ENCODE measurements around the gene COQ10A.
"Not testable (repeated sequence)": the region's sequence is repeated elsewhere in the genome, so short reads cannot be mapped to it uniquely, and the experiment has no call there.

COQ10A gene

DNA sequence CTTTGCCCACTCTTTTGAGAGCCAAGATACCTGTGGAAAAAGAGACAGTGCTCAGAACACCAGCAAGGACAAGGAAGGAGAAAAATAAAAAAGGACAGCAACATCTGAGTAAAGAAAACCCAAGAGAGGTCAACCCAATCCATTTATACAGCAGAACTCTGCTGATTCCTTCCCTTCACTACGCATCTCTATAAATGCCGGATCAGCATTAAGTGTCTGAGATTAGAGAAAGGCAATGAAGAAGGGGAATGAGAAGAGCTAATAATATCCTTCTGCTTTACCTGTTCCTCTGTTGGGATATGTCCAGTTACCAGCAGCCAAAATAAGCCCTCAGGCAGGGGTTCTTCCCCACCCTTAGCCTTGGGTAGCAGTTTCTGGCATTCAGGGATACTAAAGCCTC is 15.8 kb downstream of the COQ10A start:
- DNase-seq, result no peak

GRCh38 chr12:56284263-56284662 is 17.5 kb downstream of the COQ10A start:
- DNase-seq, result not testable (repeated sequence)

GRCh38 chr12:56286044-56286830 is 19.5 kb downstream of the COQ10A start:
- DNase-seq, result no peak

- DNase-seq, result no peak
These were observed 22.1 kb downstream of the COQ10A start for GRCh38 chr12:56288705-56289387.

DNA sequence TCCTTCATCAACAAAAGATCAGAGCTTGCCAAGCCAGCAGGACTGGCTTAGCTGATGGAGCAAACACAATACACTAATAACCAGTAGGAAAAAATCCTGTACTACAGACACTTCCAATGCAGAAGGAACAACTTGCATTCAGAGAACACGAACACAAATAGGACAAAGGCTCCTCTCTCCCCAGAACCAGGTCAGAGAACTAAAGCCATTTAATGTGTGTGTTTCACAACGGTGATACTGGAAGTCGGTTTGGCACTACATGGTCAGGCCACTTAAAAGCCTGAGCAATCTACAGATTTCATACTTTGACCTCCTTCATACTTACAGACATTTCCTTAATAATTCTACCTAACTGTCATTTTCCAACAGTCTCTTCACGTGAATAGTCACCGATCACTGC is 27.1 kb downstream of the COQ10A start:
- DNase-seq, result no peak

DNA sequence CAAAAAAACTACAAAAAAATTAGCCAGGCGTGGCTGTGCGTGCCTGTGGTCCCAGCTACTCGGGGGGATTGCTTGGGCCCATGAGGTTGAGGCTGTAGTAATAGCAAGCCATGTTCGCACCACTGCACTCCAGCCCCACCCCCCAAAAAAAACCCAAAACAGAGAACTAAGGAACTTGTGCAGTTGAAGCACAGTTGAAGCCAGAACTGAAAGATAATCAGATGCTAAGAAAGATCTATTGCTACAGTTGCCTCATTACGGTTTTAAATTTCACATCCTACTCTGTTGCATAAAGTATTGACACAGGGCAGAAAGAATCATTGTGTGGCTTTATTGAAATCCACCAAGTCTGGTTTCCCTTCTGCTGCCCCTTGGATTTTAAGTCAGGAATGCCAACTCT is 29.6 kb downstream of the COQ10A start:
- DNase-seq, result no peak

DNA sequence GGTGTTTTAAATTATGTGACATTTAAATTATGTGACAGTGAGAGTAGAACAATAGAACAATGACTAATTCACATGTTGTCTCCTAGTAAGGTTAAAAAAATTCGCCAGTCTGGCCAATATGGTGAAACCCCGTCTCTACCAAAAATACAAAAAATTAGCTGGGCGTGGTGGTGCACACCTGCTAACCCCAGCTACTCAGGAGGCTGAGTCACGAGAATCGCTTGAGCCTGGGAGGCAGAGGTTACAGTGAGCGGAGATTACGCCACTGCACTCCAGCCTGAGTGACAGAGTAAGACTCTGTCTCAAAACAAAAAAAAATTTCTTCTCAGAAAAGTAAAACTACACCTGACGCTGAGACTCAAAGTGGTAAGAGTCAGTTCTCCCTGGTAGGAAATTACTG is 30.7 kb downstream of the COQ10A start:
- no peak for DNase-seq

GRCh38 chr12:56298828-56299227 is 32.1 kb downstream of the COQ10A start:
- no peak for DNase-seq

DNA sequence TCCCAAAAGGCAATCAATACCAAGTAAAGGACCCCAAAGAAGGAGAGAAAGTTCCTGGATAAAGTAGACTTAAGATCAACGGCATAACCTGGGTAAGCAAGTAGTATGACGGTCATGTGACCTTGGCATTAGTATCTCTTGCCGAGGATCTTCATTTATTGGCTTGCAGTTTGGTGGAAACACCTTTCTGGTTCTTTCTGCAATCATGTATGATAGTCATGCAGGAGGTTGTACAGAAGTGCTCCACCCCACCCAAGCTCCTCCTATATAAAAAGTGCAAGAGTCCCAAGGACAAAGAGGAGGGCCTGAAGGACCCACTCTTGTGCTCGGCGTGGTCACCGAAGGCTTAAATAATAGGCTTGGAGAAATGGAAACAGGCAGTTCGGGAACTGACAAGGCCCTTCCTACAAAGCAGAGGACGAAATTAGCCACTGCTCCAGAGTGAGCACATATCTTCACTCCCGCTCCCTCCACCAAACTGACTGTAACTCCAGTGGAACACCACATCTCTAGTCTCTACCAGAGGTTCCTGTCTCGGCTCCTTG is 32.6 kb downstream of the COQ10A start:
- no peak for DNase-seq

DNA sequence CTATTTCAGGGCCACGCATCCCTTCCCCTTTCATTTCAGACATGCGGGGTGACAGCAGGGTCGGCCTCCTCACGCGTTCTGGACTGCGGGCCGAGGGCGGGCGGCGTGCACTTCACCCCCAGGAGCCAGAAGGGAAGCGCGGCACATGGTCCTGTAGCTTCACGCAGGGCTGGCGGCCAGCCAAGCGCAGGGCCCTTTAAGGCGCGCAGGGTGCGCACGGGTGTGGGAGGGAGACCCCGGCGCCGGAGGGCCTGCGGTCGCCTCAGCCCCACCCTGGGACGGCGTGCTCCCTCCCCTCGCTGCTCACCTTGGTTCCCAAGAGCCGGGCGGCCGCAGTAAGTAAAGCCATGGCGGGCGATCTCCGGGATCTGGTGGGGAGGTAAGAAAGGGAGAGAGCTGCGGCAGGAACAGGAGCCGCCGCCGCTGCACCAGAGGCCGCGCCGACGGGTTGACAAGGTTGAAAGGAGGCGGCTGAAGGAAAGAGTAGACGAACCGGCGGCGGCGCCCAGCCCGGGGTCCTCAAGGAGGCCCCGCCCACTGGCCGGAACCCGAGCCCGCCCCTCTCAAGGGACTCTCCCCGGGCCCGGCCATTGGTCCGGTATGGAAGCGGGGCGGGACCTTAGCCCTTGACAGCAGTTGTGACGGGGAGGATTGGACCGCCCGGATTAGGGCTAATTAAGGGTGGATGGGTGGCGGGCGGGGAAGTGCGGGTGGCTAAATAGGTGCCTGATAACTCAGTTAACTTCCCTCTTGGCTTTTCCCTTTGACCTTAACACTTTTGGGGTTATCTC is 33.3 kb downstream of the COQ10A start, which contains the start of gene CS:
CS (minus strand) TSS at position 478 of the 791 bp plus-strand sequence; CDS start at position 349, 129 bp downstream.
- peak; percentile 80 for DNase-seq

DNA sequence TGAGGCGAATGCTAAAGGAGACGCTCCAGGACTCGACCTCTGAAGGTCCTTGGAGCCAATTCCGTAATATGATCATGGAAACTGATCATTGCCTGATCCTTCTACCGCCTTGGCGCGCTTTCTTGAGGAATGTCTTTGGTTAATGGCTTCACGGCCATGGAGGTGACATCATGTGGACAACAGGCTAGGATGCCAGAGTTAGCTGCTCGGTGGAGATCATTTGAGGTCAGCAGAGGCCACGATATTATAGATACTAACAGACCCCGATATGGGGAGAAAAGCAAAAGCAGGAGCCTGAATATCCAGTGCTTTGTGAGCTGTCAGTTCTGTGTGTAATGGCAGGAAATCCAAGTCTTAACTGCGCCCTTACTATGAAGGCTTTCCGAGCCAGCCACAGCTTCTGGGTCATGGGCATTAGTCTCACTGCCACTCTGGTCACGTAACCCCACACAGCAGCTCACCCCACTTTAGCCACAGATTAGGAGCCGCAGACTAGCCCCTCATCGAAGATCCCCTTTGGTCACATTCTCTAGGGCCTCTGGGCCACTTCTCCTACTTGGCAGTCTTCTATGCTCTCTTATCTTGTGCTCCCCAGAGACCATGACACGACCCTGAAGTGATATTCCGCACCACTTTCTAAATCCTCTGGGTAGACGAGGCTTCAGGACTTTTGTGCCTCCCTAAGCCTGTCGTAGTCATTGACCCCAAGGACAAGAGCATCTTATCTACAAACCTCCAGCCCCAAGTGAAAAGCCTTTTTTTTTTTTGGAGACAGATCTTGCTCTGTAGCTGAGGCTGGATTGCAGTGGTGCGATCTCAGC is 34.1 kb downstream of the COQ10A start:
- no peak for DNase-seq

DNA sequence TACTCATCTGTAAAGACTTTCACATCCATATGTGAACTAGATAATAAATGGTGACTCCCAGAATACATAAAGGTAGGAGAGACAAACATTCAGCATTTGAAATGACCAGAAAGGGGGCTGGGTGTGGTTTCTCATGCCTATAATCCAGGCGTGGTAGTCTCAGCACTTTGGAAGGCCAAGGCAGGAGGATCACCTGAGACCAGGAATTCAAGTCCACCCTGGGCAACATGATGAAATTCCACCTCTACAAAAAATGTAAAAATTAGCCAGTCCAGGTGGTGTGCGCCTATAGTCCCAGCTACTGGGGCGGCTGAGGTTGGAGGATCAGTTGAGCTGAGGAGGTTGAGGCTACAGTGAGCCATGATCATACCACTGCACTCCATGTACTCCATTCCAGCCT is 37.5 kb downstream of the COQ10A start:
- DNase-seq, result no peak

GRCh38 chr12:56304872-56305590 is 38.3 kb downstream of the COQ10A start:
- DNase-seq, result no peak

DNA sequence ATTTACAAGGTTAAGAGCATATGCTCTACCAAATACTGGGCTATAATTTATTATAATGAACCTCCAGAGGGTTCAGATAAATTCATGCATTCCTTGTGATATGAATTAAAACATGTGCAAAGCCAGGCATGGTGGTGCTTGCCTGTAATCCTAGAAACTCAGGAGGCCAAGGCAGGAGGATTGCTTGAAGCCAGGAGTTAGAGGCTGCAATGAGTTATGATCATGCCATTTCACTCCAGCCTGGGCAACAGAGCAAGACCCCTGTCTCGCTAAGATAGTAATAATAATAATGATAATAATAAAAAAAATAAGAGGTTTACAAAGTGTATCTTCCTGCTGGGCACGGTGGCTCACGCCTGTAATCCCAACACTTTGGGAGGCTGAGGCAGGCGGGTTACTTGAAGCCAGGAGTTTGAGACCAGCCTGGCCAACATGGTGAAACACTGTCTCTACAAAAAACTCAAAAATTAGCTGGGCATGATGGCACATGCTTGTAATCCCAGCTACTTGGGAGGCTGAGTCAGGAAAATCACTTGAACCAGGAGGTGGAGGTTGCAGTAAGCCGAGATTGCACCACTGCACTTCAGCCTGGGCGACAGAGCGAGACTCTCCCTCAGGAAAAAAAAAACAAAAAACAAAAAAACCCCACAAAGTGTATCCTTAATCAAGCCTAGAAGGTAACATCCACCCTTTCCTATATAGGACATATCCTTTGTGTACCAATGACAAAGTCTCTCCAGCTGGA is 40.7 kb downstream of the COQ10A start:
- DNase-seq, result no peak

DNA sequence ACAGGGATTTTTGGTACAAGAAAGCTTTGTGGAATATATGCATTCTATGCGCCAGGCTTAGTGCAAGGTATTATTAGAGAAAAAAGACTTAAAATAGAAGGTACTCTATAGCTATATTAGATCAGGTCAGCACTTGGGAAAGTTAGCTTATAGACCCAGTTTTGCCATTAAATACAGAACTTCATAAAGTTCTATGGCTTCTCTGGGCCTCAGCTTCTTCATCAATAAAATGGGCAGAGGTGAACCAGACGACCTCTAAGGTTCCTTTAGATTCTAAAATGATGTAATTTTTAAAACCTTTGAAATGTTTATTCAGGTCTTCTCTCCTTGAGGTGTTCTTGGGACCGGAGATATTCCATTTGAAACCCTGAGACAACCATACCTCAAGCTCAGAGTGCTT is 42.0 kb downstream of the COQ10A start:
- no peak for DNase-seq

- DNase-seq, result no peak
These were observed 44.3 kb downstream of the COQ10A start for GRCh38 chr12:56311003-56311402.

DNA sequence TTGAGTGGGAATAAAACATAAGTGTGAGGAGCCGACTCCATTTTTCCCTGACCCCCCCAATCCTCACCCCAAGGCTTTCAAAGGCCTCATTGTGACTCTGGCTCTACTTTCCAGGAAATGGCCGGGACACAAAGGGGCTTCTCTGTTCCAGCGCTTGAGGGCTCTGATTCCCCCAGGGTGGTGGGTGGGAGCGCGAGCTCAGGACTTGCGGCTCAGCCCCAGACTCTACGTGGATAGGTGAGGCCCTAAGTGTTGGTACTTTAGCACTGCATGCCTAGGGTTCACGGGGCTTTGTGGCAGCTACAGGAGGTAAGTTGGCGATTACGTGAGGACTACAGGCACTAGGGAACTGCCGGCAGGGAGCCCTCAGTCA is 48.5 kb downstream of the COQ10A start:
- DNase-seq, result no peak

GRCh38 chr12:56315622-56316473 is 49.1 kb downstream of the COQ10A start, which contains the start of gene CNPY2:
TSS of gene CNPY2 (minus strand) at chr12:56315988. CDS start at chr12:56315217, 771 bp downstream.
- peak; percentile 84 for DNase-seq

DNA sequence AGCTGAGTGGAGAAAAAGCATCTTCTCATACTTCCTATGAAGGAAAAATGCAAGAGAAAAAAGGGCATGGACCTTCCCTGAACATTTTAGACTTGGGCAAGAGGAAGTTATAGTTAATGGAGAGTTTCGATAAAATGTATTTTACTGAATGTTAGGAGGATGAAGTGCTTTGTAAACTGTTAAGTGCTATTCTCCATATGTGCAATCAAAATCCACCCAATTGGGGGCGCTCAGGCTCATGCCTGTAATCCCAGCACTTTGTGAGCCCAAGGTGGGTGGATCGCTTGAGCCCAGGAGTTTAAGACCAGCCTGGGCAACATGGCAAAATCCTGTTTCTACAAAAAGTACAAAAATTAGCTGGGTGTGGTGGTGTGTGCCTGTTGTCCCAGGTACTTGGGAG is 50.9 kb downstream of the COQ10A start:
- DNase-seq, result no peak

Measured in DMS79 treated with DMSO at 0.1 percent for 48 hours (cell line).